AG08395 (cell line): ENCODE measurements around the gene JAGN1.
"Not testable (repeated sequence)": the region's sequence is repeated elsewhere in the genome, so short reads cannot be mapped to it uniquely, and the experiment has no call there.

Experiments
- DNase-seq: peaks from one replicate; pipeline ENCODE4 v3.0.0; 2012; ENCODE audit warnings: mixed read lengths, low spot score

The JAGN1 gene

DNA sequence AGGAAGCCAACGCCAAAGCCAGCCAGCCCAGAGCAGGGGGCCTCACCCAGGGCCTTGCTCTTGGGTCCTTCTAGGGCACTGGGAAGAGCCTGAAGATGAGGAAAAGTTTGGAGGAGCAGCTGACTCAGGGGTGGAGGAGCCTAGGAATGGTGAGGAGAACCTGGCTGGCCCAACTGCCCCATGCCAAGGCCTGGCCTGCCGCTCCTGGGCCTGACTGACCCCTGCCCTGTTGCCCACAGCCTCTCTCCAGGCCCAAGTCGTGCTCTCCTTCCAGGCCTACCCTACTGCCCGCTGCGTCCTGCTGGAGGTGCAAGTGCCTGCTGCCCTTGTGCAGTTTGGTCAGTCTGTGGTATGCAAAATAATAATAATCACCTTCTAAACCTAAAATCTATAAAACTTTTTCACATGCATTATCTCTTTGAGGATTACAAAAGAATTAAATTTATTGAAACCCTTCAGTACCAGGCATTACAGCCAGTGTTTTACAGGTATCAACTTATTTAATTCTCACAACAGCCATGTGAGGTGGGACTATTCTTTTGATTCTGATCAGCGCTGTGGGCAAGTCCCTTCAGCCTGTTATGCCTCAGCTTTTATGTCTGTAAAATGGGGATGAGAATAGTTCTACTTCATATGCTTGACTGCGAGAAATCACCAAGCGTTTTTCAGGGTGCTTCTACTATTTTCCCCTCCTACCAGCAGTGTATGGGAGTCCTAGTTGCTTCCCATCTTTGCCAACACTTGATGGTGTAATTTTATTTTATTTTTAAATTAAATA, 28.0 kb downstream of the JAGN1 start:
- DNase-seq: no peak

DNA sequence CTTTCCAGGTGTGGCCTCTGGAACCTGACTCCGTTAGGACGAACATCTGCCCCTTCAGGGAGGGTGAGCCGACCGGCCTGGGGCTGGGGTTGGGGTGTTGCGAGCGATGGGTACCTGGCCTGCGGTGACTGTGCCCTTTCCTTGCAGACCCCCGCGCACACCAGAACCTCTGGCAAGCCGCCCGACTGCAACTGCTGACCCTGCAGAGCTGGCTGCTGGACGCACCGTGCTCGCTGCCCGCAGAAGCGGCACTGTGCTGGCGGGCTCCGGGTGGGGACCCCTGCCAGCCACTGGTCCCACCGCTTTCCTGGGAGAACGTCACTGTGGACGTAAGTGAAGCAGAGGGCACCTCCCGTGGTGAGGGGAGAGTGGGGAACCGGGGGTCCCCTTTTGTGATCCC, 37.7 kb downstream of the JAGN1 start:
- no peak for DNase-seq

DNA sequence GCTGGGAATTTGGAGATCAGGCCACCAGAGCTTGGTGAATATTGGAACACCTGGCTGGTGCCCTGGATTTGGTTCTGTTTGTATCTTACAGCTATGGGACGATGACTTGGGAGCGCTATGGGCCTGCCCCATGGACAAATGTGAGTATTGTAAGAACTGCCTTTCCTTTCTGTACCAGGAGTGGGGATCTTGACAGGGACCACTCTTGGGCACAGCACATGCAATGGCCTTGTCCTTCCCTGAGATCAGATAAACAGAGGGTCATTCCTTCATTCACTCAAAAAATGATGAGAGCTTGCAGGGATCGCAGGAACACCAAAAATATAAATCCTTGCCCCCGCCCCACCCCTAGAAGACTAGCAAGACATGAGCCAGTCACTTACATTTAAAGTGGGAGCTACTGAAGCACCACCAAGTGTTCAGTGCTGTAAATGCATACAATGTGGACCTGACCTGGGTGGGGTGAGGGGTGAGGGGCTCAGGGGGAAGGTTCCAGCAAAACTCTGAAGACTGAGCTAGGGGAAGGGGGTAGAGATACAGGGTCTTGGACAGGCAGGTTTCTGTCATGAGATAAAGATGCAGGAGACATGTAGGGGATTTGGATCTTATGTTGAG, 40.5 kb downstream of the JAGN1 start:
- DNase-seq: no peak

DNA sequence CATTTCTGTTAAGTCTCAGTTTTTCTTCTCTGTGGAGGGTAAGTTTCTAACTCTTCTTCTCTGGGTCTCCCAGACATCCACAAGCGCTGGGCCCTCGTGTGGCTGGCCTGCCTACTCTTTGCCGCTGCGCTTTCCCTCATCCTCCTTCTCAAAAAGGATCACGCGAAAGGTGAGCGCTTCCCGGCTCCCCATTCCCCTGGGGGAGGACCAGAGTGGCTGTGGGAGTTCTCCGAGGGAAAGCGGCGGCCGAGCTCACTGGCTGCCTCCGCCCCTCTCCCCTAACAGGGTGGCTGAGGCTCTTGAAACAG, 42.1 kb downstream of the JAGN1 start:
- DNase-seq: no peak

DNA sequence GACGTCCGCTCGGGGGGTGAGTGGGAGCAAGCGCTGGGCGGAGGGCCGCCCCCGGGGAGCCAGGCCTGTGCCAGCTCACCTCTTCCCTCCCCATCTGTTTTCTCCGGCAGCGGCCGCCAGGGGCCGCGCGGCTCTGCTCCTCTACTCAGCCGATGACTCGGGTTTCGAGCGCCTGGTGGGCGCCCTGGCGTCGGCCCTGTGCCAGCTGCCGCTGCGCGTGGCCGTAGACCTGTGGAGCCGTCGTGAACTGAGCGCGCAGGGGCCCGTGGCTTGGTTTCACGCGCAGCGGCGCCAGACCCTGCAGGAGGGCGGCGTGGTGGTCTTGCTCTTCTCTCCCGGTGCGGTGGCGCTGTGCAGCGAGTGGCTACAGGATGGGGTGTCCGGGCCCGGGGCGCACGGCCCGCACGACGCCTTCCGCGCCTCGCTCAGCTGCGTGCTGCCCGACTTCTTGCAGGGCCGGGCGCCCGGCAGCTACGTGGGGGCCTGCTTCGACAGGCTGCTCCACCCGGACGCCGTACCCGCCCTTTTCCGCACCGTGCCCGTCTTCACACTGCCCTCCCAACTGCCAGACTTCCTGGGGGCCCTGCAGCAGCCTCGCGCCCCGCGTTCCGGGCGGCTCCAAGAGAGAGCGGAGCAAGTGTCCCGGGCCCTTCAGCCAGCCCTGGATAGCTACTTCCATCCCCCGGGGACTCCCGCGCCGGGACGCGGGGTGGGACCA, 42.6 kb downstream of the JAGN1 start:
- peak; percentile 77 for DNase-seq

DNA sequence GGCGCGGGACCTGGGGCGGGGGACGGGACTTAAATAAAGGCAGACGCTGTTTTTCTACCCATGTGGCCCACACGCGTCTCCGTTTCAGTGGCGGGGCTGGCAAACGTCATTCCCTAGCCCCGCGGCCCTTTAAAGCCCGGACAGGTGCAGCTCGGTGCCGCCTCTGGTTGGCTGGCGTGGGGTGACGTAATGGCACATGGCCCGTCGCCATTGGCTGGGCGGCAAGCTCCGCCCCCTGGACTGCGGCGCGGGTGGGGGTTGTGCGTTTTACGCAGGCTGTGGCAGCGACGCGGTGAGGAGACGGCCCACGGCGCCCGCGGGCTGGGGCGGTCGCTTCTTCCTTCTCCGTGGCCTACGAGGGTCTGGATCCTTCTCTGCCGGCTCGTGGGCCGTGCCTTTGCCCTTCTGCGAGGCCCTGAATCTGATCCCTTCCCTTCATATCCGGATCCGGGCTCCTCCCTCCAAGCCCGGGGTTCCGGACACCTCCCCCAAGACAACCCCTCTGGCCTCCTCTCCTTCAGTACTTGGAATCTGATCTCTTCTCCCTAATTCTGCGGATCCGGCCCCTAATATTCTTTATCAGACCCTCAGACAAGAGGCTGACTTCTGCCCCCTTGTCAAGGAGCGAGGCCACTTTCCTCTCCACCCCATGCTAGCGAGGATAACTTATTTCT, 43.3 kb downstream of the JAGN1 start, which contains the start of gene CRELD1:
CRELD1 (plus strand) TSS at position 274 of the 674 bp plus-strand sequence. CDS start 605 bp downstream, outside the sequence.
- peak; percentile 91 for DNase-seq

DNA sequence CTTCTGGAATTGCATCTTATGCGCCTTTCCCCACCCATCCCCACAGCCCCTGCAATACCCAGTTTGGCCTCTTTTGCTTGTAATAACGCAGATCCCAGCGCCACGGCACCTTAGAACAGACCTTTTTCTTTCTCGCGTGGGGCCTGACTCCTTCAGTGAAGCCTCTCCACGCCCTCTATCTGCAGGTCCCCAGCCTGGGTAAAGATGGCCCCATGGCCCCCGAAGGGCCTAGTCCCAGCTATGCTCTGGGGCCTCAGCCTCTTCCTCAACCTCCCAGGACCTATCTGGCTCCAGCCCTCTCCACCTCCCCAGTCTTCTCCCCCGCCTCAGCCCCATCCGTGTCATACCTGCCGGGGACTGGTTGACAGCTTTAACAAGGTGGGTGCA, 43.8 kb downstream of the JAGN1 start:
- no peak for DNase-seq

DNA sequence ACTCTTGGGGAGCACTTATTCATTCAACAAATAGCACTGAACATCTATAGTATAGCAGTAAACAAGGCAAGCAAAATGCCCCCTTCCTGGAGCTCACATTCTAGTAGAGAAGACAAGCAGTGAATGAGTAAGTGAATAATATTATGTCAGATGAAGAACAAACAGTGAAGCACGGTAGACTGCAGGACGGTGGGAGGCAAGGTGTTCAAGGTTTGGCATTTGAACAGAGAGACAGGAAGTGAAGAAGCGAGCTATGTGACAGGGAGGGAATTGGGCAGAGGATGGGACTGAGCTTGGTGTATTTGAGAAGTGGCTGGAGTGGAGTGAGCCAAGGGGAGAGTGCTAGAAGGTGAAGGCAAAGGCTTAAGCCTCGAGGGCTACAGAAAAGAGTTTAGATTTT, 44.6 kb downstream of the JAGN1 start:
- DNase-seq: no peak

DNA sequence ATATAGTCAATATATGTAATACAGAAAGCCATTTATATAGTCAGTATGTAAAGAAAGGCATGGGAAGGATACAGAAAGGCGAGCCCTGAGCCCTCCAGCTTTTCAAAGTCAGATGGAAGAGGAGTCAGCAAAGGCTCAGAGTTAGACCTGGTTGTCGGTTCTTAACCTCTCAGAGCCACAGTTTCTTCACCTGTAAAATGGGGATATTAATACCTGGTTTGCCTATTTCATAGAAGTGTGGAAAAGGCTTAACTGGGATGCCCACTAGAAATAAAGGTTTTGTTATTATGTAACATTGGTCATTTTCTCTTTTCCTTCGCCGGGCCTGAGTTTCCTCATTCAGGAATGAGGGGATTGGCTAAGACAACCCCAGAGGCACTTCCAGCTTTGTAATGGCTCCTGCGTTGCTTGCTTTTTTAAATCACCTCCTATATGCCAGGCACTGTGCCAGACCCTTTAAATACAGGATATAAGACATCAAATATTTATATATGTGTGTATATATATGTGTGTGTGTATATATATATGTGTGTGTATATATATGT, 45.6 kb downstream of the JAGN1 start:
- DNase-seq: no peak

DNA sequence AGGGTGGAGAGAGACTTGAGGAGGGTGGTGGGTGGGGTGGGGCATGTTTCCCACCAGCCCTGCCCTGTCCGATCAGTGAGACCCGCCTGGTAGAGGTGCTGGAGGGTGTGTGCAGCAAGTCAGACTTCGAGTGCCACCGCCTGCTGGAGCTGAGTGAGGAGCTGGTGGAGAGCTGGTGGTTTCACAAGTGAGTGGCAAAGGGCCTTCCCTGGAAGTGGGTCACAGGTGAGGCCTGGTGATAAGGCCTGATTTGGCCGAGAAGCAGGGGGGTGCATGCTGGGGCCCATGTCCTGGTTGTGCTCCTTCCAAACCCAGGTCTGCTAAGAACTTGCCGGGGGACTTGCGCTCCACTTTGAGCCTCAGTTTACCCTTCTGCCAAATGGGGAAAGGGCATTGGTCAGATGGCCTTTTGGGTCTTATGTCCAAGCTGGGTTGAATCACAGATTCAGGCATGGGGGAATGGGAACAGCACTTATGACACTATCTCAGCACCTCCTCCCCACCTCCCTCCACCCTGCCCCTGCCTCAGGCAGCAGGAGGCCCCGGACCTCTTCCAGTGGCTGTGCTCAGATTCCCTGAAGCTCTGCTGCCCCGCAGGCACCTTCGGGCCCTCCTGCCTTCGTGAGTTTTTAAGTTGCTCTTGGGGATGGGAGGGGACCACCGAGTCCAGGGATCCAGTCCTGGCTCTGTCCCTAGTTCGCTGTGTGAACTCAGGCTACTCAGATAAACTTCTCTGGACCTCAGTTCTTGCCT, 47.3 kb downstream of the JAGN1 start:
- DNase-seq: no peak

DNA sequence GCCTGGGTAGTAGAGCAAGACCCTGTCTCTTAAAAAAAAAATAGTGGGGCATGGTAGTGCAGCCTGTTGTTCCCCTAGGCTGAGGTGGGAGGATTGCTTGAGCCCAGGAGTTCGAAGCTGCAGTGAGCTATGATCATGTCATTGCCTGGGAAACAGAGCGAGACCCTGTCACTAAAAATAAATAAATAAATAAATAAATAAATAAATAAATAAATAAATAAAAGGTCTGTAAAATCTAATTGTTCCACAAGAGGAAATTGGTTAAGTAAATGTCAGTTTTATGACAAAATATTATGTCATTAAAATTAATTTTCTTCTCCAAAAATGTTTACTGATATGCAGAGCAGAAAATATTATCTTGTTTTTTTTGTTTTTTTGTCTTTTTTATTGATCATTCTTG, 48.6 kb downstream of the JAGN1 start:
- no peak for DNase-seq

DNA sequence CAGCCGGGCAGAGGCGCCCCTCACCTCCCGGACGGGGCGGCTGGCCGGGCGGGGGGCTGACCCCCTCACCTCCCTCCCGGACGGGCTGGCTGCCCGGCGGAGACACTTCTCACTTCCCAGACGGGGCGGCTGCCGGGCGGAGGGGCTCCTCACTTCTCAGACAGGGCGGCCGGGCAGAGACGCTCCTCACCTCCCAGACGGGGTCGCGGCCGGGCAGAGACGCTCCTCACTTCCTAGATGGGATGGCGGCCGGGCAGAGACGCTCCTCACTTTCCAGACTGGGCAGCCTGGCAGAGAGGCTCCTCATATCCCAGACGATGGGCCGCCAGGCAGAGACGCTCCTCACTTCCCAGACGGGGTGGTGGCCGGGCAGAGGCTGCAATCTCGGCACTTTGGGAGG, 49.5 kb downstream of the JAGN1 start:
- not testable (repeated sequence) for DNase-seq

DNA sequence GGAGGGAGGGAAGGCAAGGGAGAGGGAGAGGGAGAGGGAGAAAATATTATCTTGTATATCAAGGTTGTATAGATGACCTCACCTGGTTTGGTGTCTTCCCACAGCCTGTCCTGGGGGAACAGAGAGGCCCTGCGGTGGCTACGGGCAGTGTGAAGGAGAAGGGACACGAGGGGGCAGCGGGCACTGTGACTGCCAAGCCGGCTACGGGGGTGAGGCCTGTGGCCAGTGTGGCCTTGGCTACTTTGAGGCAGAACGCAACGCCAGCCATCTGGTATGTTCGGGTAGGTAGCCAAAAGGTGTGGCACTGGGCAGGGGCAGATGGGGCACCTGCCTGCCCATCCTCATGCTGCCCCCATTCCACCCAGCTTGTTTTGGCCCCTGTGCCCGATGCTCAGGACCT, 50.3 kb downstream of the JAGN1 start:
- DNase-seq: no peak

DNA sequence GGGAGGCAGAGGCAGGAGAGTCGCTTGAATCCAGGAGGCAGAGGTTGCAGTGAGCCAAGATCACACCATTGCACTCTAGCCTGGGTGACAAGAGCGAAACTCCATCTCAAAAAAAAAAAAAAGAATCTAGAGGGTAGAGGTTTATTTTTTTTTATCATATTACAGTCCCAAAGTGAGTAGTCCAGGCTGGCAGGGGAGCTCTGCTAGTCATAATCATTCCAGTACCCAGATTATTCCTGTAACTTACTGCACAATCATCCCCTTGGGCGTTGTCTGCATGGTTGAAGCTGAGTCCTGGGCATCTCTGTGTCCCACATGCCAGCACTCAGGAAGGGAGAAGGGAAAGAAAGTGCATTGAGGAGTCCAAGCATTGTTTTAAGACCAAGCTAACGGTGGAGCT, 51.8 kb downstream of the JAGN1 start:
- DNase-seq: no peak

DNA sequence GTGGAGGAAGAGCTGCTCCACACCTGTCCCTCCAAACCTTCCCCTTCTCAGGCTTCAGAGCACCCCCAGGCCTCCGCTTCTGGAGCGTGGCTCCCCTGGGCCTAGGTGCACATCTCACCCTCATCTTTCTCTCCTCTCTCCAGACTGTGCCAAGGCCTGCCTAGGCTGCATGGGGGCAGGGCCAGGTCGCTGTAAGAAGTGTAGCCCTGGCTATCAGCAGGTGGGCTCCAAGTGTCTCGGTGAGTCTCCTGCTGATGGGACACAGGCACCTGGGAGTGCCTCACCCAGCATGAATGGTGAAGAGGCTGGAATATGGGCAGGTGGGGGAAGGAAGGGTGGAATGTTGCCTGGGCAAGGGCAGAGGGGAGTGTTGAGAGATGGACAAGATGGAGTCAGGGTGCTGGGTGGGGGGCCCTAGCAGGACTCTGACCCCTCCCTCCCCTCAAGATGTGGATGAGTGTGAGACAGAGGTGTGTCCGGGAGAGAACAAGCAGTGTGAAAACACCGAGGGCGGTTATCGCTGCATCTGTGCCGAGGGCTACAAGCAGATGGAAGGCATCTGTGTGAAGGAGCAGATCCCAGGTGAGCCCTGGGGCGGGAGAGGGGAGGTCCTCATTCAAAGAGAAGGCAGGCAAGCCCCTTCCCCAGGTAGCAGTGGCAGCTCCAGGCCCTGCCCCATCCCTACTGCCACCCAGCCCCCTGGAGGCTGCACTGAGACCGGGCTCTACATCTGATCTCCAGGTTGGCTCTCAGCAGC, 52.7 kb downstream of the JAGN1 start:
- DNase-seq: no peak
